ENCODE measurements around the gene DGKI.
A peak's percentile ranks its signal among the peaks of the same experiment; 100 is the strongest.
"Not testable (repeated sequence)": the region's sequence is repeated elsewhere in the genome, so short reads cannot be mapped to it uniquely, and the experiment has no call there.

Gene DGKI

DNA sequence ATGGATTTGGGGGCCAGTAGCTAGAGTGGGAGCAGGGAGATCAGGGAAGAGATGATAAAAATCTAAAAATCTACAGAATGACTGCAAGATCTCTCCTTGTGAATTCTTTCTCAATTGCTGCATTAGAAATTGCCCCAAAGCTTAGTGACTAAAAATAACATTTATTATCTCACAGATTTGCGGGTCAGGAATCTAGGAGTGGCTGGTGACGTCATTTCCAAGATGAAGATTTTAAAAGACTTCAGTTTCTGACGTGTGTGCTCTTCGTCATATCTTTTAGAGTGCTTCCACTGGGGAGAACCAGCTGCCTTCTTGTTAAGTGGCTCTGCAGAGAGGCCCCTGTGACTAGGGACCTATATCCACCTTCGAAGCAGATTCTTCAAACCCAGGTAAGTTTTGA is 112.6 kb downstream of the DGKI start:
- DNase-seq (ENCODE audit: low spot score) = no peak

DNA sequence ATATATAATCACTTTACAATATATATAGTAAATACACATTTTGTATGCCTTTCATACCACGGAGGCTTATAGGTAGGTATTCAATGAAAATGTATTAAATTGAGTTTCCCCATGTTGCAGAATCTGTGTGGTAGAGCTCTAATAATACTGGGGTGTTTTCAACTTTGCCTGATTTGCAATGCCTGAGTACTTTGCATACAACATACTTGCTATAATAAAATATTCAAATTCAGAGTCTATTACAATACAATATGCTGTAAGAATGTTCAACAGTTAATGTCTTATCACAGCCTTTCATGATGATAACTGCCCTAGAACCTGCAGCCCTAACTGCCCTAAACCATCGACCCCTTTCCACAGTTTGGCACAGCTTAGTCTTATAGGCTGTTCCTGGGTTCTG is 114.6 kb downstream of the DGKI start:
- no peak for DNase-seq (ENCODE audit: low spot score)

DNA sequence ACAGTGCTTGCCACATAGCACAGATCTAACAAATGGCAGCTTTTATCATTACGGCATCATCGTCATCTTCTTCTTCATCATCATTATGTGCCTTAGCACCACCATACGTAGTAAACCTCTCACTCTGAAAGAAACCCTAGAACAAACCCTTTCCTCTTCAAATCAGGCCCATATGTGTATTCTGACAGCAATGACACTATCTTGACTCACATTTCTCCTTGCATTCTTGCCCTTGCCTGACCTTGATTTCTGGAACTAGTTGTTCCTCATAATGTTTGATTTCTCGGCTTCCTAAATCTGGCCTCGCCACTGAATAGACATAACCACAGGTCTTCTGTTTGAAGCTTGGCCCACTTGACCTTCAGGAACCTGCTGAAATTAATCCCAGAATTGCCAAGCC is 115.3 kb downstream of the DGKI start:
- no peak for DNase-seq (ENCODE audit: low spot score)

DNA sequence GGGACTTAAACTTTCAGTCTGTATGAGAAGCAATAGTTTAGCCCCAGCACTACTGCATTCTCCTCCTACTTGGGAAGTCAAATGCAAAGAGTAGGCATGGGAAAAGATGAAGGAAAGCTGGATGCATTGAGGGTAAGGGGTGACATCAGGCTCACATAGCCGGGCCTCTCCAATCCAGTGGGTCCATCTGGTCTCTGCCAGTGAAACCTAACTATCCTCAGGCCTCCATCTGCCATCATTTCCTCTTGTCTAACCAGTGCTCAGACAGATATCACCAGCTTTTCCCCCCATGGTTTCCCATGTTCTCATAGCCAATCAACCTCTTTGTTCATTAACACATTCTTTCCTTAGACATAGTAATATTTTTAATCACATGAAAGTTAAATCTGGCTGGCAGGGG is 118.3 kb downstream of the DGKI start:
- no peak for DNase-seq (ENCODE audit: low spot score)

DNA sequence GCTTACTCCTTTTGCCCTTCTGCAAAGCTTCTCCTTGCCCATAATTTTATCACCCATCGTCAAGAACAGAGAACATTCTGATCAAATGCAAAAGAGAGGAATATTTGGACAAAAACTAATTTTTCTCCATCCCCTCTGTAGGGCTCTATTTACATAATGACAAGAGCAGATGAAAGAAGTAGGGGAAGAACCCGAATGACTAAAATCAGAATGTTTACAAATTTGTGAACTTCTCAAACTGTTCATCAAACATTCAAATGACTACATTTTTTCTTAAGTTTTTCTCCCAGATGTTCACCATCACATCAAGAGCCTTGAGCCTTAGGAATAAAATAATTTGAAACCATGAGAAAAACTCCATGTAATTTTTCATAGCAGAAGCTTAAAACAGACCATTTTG is 119.4 kb downstream of the DGKI start:
- DNase-seq (ENCODE audit: low spot score) = no peak

- no peak for DNase-seq (ENCODE audit: low spot score)
Observed at GRCh38 chr7:137718355-137718754, 128.4 kb downstream of the DGKI start.

- DNase-seq (ENCODE audit: low spot score) = peak; percentile 40
Observed at GRCh38 chr7:137717811-137718271, 128.9 kb downstream of the DGKI start.

DNA sequence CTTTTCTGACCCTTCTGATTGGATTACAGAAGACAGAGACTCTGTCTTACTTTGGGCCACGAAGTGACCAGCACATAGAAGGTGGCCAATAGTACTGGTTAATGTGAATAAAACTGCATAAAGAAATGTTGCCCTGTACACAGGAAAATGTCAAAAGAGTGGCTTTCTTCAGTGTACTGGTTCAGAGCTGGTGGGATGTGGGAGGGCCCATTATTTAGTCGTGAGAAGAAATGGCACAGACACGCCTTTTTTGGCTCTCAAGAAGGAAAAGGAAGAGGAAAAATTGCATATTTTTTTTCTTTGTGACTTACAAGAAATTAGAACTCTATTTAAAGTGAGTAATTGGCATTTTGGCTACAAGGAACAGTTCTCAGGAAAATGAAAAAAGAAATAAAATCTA is 129.7 kb downstream of the DGKI start:
- DNase-seq (ENCODE audit: low spot score) = no peak

DNA sequence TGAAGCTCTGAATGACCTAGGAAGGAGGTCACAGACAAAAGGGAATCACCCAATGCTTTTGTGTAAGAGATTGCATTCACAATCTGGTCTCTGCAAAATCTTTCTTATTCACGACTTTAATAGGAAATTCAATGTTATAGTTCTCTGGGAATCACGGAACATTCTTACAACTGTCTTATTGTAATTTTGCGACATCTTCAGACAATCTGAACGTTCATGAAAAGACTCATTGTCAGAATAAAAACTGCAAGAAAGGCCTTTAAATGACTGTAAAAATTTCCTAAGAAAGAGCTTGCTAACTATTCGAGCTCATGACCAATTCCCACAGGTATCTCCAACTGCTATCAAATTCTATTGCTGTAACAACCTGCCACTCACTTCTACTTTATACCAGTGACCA is 130.7 kb downstream of the DGKI start:
- no peak for DNase-seq (ENCODE audit: low spot score)

GRCh38 chr7:137715533-137715932 is 131.2 kb downstream of the DGKI start:
- DNase-seq (ENCODE audit: low spot score) = no peak

- no peak for DNase-seq (ENCODE audit: low spot score)
Observed at GRCh38 chr7:137715121-137715520, 131.7 kb downstream of the DGKI start.

- DNase-seq (ENCODE audit: low spot score) = not testable (repeated sequence)
Observed at GRCh38 chr7:137706330-137706729, 140.4 kb downstream of the DGKI start.

DNA sequence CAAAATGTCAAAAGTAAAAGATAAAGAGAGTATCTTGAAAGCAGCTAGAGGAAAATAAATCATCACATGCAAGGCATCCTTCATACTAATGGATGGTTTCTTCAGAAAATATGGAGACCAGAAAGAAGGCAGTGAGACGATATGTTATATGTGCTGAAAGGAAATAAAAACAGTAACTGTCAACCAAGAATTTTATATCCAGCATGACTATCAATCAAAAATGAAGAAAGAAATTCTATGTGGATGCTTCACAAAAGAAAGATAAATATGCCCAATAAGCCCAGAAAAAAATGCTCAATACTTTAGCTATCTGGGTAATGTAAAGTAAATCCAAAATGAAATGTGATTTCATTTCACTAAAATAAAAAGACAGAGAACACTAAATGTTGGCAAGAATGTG is 142.1 kb downstream of the DGKI start:
- no peak for DNase-seq (ENCODE audit: low spot score)

GRCh38 chr7:137703291-137704010 is 143.3 kb downstream of the DGKI start:
- no peak for DNase-seq (ENCODE audit: low spot score)

DNA sequence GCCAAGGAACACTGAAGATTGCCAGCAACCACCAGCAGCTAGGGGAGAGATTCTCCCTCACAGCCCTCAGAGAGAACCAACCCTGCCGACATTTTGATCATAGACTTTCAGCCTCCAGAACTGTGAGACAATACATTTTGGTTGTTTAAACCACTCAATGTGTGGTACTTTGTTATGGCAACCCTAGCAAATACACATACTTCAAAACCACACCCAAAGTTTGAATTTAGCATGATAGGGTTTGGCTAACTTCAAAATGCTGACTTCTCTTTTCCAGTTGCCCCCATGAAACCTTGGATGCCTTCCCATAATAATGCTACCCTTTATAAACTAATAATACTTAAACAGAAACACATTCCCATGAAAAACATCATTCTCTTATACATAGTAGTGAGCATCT is 149.8 kb downstream of the DGKI start:
- DNase-seq (ENCODE audit: low spot score) = no peak

GRCh38 chr7:137696376-137696775 is 150.4 kb downstream of the DGKI start:
- DNase-seq (ENCODE audit: low spot score) = no peak

- no peak for DNase-seq (ENCODE audit: low spot score)
Observed at GRCh38 chr7:137695942-137696341, 150.8 kb downstream of the DGKI start.

DNA sequence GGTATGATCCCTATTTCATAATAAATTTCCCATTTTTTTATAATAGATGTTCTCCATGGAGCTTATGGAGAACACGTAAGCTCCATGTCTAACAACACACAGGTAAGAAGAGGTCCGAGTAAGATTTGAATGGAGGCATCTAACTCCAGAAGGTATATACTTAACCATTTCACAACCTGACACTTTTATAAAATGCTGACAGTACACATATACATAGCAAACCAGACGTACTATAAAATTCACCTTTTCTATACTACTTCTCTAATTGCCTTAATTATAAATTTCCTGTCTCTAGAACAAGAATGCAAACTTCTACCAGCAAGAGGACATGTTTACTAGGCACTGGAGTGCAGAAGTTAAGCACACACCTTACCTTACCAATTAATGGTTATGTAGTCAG is 151.3 kb downstream of the DGKI start:
- DNase-seq (ENCODE audit: low spot score) = no peak

DNA sequence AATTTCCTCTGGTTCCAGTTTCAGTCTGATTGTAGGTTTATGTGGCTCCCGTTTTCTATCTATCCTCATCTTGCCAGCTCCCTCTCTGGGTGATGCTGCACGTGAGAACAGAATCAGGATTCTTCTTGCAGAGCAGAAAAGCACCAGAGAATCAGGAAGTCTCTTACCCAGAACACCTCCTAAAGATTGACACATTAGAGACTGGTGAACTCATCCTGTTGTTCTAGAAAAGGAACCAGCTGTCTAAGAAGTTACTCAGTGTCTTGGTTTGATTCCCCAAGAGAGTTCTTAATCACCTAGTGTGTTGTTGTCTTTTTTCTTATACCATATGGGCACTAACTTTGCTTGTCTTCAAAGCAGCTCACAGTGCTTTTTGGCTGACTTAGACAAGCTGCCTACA is 152.4 kb downstream of the DGKI start:
- no peak for DNase-seq (ENCODE audit: low spot score)

- DNase-seq (ENCODE audit: low spot score) = no peak
Observed at GRCh38 chr7:137692399-137692798, 154.4 kb downstream of the DGKI start.

GRCh38 chr7:137691566-137691965 is 155.2 kb downstream of the DGKI start:
- DNase-seq (ENCODE audit: low spot score) = no peak

DNA sequence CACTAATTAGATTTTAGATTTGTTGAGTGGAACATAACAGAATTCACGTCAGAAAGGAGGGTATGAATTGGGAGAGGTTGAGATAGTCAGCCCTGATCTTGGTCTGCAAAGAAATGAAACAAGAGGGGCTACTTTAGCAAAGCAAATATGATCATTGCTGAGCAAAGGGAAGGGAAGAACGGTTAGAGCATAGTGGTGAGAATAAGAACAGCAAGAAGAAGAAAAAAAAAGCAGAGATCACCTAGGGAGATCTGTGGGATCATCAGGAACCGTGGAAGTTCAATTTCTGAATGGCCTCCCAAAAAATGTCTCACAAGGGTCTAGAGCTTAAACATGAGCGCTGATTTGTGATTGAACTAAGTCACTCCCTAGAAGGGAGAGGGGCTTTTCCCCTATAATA is 156.1 kb downstream of the DGKI start:
- DNase-seq (ENCODE audit: low spot score) = no peak

- DNase-seq (ENCODE audit: low spot score) = no peak
Observed at GRCh38 chr7:137689761-137690160, 157.0 kb downstream of the DGKI start.

- no peak for DNase-seq (ENCODE audit: low spot score)
Observed at GRCh38 chr7:137687556-137688265, 159.1 kb downstream of the DGKI start.

All from iPS-NIHi11 (cell line).